AG08396 (cell line): Measurements from ENCODE around the gene CLASP1.
A peak's percentile ranks its signal among the peaks of the same experiment; 100 is the strongest.
"Not testable (repeated sequence)": the region's sequence is repeated elsewhere in the genome, so short reads cannot be mapped to it uniquely, and the experiment has no call there.

Experiments
- DNase-seq: peaks from one replicate; pipeline ENCODE4 v3.0.0; 2012; ENCODE audit warnings: low spot score, mixed read lengths

CLASP1 gene

GRCh38 chr2:121502781-121503180, 146.5 kb downstream of the CLASP1 start:
- no peak for DNase-seq

GRCh38 chr2:121502246-121502645, 147.0 kb downstream of the CLASP1 start:
- no peak for DNase-seq

- no peak for DNase-seq
These were observed 147.7 kb downstream of the CLASP1 start for GRCh38 chr2:121501554-121501953.

- DNase-seq = peak; percentile 43
These were observed 148.2 kb downstream of the CLASP1 start for GRCh38 chr2:121501031-121501430.

GRCh38 chr2:121498731-121499130, 150.5 kb downstream of the CLASP1 start:
- DNase-seq = no peak

GRCh38 chr2:121492409-121492808, 156.9 kb downstream of the CLASP1 start:
- no peak for DNase-seq

GRCh38 chr2:121491518-121491917, 157.7 kb downstream of the CLASP1 start:
- DNase-seq = no peak

GRCh38 chr2:121490584-121491133, 158.6 kb downstream of the CLASP1 start:
- no peak for DNase-seq

GRCh38 chr2:121489911-121490583, 159.2 kb downstream of the CLASP1 start:
- DNase-seq = no peak

GRCh38 chr2:121489284-121489683, 160.0 kb downstream of the CLASP1 start:
- no peak for DNase-seq

GRCh38 chr2:121486191-121486790, 163.0 kb downstream of the CLASP1 start:
- DNase-seq = no peak

GRCh38 chr2:121485039-121485438, 164.2 kb downstream of the CLASP1 start:
- DNase-seq = peak; percentile 55

- no peak for DNase-seq
These were observed 165.4 kb downstream of the CLASP1 start for GRCh38 chr2:121483846-121484245.

GRCh38 chr2:121483021-121483420, 166.2 kb downstream of the CLASP1 start:
- DNase-seq = no peak

- peak; percentile 48 for DNase-seq
These were observed 168.4 kb downstream of the CLASP1 start for GRCh38 chr2:121480826-121481225.

- DNase-seq = peak; percentile 58
These were observed 169.3 kb downstream of the CLASP1 start for GRCh38 chr2:121479882-121480522.

- no peak for DNase-seq
These were observed 170.1 kb downstream of the CLASP1 start for GRCh38 chr2:121478996-121479745.

GRCh38 chr2:121478358-121478995, 170.8 kb downstream of the CLASP1 start:
- not testable (repeated sequence) for DNase-seq

- DNase-seq = no peak
These were observed 172.6 kb downstream of the CLASP1 start for GRCh38 chr2:121476684-121477083.

- DNase-seq = no peak
These were observed 173.3 kb downstream of the CLASP1 start for GRCh38 chr2:121475811-121476571.

GRCh38 chr2:121473512-121473911, 175.8 kb downstream of the CLASP1 start:
- DNase-seq = no peak
